Fibroblast of peridontal ligament (primary cell): ENCODE data around the gene FZD10.

Experiments
- DNase-seq: peaks from one replicate; pipeline ENCODE4 v3.0.0-alpha.2; 2010; ENCODE audit errors: extremely low read depth

Gene FZD10

GRCh38 chr12:130162267-130162666, at the start of gene FZD10:
TSS of gene FZD10 (plus strand) at chr12:130162464. CDS start at chr12:130162943, 479 bp downstream.
- DNase-seq, result no peak

DNA sequence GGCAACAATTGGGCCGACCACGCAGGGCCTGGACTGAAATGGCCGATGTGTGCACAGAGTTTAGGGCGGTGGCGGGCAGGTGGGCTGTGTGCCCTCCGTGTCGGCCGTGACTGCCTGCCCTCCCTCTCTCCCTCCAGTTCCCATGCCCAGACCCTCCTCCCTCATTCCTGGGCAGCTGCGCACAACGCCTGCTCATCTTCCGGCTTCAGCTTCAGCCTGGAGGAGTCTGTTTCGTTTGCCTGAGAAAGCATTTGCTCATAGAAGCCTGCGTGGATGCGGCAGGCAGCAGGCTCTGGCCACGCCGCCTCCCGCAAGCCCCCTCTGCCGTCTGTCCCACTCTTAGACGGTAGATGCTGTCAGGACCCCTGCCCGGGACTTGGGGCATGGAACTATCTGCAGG, 47.3 kb upstream of the FZD10 start:
- DNase-seq, result no peak

DNA sequence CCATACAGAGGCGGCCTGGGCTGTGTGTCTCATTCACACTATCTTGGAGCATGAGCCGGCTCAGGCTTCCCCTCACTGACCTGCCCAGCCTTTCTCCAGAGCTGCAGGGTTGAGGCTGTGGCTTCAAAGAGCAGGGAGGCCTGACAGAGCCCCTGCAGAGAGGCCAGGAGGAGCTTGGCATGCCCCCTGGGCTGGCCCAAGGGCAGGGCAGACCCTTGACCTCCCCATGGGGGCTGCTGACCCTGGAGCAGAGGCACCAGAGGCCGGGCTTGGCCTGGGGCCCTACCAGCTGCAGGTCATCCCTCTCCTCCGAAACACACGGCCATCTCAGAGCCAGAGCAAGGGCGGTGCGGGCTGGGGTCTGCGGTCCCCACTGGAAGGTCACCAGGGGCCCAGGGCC, 46.6 kb upstream of the FZD10 start:
- DNase-seq, result no peak

GRCh38 chr12:130116791-130117190, 45.5 kb upstream of the FZD10 start:
- no peak for DNase-seq

GRCh38 chr12:130117233-130117632, 45.0 kb upstream of the FZD10 start:
- DNase-seq, result no peak

DNA sequence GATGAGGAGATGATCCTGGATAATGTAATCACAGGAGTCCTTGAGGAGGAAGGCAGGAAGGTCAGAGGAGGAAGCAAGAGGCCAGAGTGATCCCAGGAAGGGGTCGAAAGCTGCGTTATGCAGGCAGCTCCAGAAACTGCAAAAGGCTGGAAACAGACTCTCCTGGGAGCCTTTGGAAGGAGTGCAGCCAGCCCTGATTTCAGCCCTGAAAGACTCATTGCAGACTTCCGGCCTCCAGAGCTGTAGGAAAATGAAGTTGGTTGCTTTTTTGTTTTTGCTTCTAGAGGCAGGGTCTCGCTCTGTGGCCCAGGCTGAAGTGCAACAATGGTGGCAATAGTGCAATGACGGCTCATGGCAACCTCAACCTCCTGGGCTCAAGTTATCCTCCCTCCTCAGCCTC, 44.6 kb upstream of the FZD10 start:
- DNase-seq, result no peak

DNA sequence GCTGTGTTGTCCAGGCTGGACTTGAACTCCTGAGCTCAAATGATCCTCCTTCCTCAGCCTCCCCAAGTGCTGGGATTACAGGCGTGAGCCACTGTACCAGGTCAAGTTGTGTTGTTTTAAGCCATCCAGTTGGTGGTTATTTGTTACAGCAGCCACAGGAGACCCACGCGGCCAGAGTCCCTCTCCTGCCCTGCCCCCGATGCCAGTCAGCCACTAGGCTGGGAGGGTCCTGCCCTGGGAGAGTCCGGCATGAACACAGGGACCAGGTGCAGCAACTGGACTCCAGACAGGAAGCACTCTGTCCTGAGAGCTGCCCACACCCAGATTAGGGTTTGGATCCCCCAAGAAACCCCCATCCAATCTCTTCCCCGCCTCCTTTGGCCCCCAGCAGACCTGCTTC, 44.1 kb upstream of the FZD10 start:
- no peak for DNase-seq

DNA sequence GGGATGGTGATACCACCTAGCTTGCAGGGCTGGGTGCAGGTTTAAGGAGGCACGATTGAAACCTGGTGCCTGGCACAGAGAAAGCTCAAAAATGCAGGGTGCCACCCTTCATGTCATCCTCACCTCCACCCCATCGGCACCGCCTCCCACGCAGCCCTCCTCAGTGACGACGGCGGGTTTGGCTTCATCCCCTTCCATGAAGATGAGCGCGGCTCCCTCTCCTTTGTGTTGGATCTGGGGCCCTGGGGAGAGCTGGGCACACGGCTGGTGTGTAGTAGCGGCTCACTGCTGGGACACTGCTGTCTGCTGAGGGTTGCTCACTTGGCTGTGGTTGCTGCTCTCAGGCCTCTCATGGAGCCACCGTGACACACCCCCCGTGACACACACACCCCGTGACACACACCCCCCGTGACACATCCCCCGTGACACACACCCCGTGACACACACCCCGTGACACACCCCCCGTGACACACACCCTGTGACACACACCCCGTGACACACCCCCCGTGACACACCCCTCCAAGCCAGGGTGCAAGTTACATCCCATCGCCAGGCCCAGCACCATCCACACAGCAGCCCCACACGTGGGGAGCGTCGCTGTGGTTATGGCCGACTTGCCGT, 42.9 kb upstream of the FZD10 start:
- no peak for DNase-seq

DNA sequence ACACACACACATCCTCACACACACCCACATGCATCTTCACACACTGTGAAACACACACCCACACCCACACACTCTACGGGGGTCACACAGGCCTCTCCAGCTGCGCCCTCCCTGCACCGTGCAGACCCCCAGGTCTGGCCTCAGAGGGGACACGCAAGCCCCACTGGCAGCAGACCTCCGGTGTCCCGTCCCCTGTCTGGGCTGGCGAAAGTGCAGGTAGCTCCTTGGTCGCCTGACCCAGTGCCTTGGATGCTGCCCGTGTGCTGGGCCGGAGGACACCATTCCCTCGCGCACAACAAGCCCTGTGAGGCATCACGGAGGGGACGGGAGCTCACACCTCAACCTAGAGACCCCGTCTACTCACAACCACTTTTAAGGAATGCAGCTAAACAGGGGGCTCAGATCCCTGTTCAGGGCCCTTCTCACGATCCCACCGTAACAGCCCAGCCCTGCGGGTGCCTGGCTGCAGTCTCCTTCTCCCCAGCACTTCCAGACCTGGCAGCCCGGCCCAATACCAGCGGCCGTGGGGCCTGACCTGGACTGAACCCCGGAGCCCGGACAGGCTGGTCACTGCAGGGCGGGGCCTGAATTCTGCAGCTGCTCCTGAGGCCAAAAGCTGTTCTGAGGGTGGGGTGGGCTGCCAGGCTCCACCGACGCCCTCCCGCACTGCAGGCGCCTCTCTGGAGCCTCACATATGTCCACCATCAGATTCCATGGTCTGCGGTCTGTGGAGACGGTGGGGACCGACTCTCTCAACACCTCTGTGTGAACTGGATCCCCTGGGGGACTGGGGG, 42.1 kb upstream of the FZD10 start:
- DNase-seq, result no peak

DNA sequence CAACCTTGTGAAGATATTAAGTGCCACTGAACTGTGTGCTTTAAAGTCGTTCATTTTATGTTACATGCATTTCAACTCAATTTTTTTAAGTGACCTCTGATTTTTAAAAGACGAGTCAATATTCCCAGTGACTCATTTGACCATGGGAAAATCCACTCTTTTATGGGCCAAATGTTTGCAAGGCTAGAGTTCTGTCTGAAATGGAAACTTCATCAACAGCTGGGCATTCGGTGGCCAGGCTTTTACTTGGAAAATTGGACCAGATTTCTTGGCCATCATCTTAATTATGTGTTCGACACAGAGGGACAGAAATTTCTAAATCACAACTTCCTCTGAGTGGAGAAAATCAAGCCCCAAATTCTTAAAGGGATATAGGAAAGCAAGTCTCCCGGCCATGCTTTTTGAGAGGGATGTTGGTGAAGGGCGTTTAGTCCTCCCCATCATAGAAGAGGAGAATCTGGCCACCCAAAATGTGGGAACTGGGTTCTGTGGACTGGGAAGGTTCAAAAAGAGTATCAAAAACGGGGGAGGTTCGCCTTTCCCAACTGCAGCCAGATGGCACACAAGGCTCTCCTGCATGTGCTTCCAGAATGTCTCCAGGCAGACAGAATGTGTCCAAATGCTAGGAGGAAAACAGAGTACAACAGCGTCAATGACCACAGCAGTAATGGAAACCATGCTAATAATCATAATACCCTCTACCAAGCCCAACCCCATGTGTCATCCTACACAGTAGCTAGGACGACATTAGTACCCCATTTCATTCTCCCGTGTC, 40.9 kb upstream of the FZD10 start:
- DNase-seq, result no peak

DNA sequence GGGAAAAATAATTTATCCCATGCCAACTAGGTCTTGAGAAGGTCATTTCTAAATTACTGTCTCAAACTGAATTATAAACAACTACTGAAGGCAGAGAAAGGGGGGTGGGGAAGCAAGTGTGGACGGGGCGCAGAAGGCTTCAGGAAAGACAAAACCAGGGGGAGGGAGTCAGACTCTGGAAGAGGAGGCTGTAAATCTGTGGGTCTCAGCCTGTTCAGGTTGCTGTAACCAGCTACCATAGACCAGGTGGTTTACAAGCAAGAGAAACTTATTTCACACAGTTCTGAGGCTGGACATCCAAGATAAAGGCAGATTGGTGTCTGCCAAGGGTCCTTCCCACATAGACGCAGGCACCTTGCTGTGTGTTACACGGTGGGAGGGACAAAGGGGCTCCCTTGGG, 39.9 kb upstream of the FZD10 start:
- no peak for DNase-seq

- no peak for DNase-seq
These were observed 38.2 kb upstream of the FZD10 start for GRCh38 chr12:130124106-130124505.

GRCh38 chr12:130124605-130125244, 37.5 kb upstream of the FZD10 start:
- DNase-seq, result no peak

- DNase-seq, result no peak
These were observed 36.2 kb upstream of the FZD10 start for GRCh38 chr12:130126023-130126432.

GRCh38 chr12:130127532-130127911, 34.7 kb upstream of the FZD10 start:
- DNase-seq, result no peak

- DNase-seq, result no peak
These were observed 34.1 kb upstream of the FZD10 start for GRCh38 chr12:130127912-130128789.

GRCh38 chr12:130128790-130129735, 33.2 kb upstream of the FZD10 start:
- no peak for DNase-seq

- DNase-seq, result no peak
These were observed 31.9 kb upstream of the FZD10 start for GRCh38 chr12:130130346-130130745.

DNA sequence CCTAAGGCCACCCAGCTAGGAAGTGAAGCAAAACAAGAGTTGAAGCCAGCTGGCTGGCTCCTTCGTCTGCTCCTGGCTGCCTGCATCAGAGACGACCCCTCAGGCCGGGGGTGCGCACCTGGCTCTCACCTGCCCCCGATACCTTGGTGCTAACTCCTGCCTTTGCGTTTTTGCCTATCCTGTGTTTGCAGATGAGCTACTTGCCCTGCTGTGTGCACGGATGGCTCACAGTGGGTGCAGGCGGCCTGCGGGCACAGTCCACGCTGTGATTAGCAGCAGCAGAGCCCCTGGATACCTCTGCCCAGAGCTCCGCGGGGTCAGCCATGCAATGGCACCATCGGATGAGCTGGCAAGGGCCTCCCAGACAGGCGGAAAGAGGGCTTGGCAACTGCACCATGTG, 31.2 kb upstream of the FZD10 start:
- no peak for DNase-seq

DNA sequence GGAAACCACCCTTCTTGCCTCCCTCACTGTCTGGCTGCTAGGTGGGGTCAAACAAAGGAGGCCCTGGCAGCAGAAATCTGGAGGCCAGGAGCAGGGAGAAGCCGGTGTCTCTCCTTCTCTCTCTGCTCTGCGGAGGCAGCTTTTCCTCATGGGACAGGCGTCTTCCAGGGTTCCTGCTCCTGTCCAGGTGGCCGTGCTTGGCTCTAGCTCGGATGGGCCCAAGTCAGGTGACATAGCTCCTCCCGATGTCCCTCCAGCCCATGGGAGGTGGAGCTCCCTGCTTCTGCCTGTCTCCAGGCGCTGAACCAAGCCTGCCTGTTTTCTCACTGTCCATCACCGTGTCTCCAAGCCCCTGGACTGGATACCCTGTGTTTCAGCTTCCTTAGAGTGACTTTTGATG, 30.5 kb upstream of the FZD10 start:
- no peak for DNase-seq
